Upper lobe of left lung (tissue), 6 donors: ENCODE measurements around the gene FTO. TPM values are rescaled to one million over a fixed set of nuclear protein-coding genes. Genes with fewer than 3 reads are reported as not detected.

Experiments used
- ATAC-seq, 2 donors: fragments of 200-7000 bp; cut with Tn5 transposase; one replicate each; pipeline ENCODE4 v1.9.1; 2022; ENCODE audit warnings: mild to moderate bottlenecking in 2 of 2, moderate library complexity in 2 of 2; ENCODE audit not compliant: low FRiP score in 2 of 2
- DNase-seq, 2 donors: peaks; one replicate each; pipeline ENCODE4 v3.0.0-alpha.2; 2019 to 2020
- H3K27ac ChIP-seq, 4 donors: fragments of 200-600 bp; sonication (generic); one replicate each; pipeline ENCODE4 v1.5.1; 2016 to 2019
- H3K27me3 ChIP-seq, 4 donors: fragments of 200-600 bp; sonication (generic); one replicate each; pipeline ENCODE4 v1.5.1; 2017 to 2019
- H3K36me3 ChIP-seq, 4 donors: fragments of 200-600 bp; sonication (generic); one replicate each; pipeline ENCODE4 v1.5.1; 2016 to 2019
- H3K4me1 ChIP-seq, 4 donors: fragments of 200-600 bp; sonication (generic); one replicate each; pipeline ENCODE4 v1.5.1; 2018 to 2019
- H3K4me3 ChIP-seq, 4 donors: fragments of 200-600 bp; sonication (generic); one replicate each; pipeline ENCODE4 v1.5.1; 2017 to 2019; ENCODE audit warnings: mild to moderate bottlenecking in 2 of 4, moderate library complexity in 1 of 4
- H3K9me3 ChIP-seq, 4 donors: fragments of 200-600 bp; sonication (generic); one replicate each; pipeline ENCODE4 v1.5.1; 2018 to 2019
- CTCF ChIP-seq, 6 experiments: fragments of 450-650 bp in 4 of 6; fragments of 200-600 bp in 2 of 6; sonication (generic) in 2 of 6; IDR thresholded peaks; one replicate each; pipeline ENCODE4 v1.5.1; 2016 to 2019; ENCODE audit warnings: antibody characterized with exemption in 6 of 6
- EP300 ChIP-seq, 4 donors: sonication (generic); formaldehyde crosslinking; IDR thresholded peaks; one replicate each; pipeline ENCODE4 v1.5.1; 2017; ENCODE audit warnings: antibody characterized with exemption in 4 of 4, control low read depth in 2 of 4
- POLR2A ChIP-seq, 4 donors: fragments of 450-650 bp; IDR thresholded peaks; one replicate each; pipeline ENCODE4 v1.5.1; 2016 to 2017; ENCODE audit warnings: antibody characterized with exemption in 4 of 4, mild to moderate bottlenecking in 2 of 4
- POLR2AphosphoS5 ChIP-seq, 2 donors: sonication (generic); formaldehyde crosslinking; IDR thresholded peaks; one replicate each; pipeline ENCODE4 v1.5.1; 2017; ENCODE audit warnings: antibody characterized with exemption in 2 of 2
- WGBS, 2 donors: methylation state at CpG; one replicate each; pipeline ENCODE4 v1.1.5; 2017 to 2018; 5-methylcytosine and 5-hydroxymethylcytosine counted together
- total RNA-seq, 6 donors: library from RNA; depleted of rRNA in 4 of 6; stranded (reverse); fragments of >200 nt in 4 of 6; gene quantifications; one replicate each; pipeline versions ENCODE4 v1.1.0 to v1.2.1, GENCODE V29; 2016 to 2021
- donor health status: DM: no; HTN: no; CAD: no; lungs with moderate emphysema.
- donor health status: DM: no; HTN: yes; CAD: no; lungs with severe emphysema.

FTO gene
- total RNA-seq, 6 donors from 2014 or later = 62.9 to 114 (median 75.4) TPM

GRCh38 chr16:54136276-54136625 lies 432.3 kb downstream of the FTO start:
- H3K27ac ChIP-seq = no peak overlapping the region
- no peaks in the 10 kb centered on the region for H3K4me1 ChIP-seq
- no peak for ATAC-seq
- WGBS, 2 donors = 80 to 87% methylated on average over 2 of the region's 2 CpGs
- no peak for TF ChIP-seq POLR2A (IDR thresholded peaks at IDR 0.05)
- TF ChIP-seq CTCF (IDR thresholded peaks at IDR 0.05) = no peak
- no peak for TF ChIP-seq POLR2AphosphoS5 (IDR thresholded peaks at IDR 0.05)
- TF ChIP-seq EP300 (IDR thresholded peaks at IDR 0.05) = no peak
- H3K4me3 ChIP-seq = no peak overlapping the region
- H3K36me3 ChIP-seq = no peaks in the 10 kb centered on the region
- H3K27me3 ChIP-seq = no peaks in the 10 kb centered on the region
- DNase-seq = no peak
- H3K9me3 ChIP-seq = no peaks in the 10 kb centered on the region

DNA sequence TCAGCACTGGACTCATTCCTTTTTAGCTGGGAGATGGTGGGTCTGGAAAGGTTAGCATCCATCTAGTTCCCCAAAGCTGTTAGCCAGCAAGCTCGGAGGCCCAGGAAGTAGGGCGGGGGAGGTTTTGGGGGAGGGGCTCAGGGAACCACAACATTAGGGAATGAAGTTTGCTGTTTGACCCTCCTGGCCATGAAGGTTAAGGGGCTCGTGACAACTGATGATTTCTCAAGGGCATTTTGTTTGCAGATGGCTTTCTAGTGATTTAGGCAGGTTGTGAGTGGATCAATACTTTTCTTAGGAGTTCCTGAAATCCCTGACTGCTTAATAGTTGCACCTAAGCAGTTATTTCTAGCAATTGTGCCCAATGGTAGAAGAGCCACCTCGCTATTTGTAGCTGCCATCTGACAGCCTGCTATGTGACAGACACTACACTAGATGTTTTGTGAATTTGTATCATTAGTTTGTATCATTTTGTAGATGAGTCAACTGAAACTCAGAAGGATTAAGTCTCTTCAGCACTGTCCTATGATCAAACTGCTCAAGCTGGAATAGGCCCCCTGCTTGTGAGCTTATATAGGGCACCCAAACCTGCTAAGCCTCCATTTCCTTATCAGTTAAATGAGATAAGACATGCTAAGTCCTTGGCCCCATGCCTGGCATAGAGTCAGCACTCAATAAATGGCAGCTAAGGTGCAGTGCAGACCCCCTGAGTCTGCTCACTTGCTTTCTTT lies 436.3 kb downstream of the FTO start:
- Histone ChIP-seq H3K27me3 (no peaks in the 10 kb centered on the region), H3K4me1 (no peaks in the 10 kb centered on the region), H3K36me3 (no peaks in the 10 kb centered on the region), H3K9me3 (no peaks in the 10 kb centered on the region), H3K27ac (no peak overlapping the region), H3K4me3 (no peak overlapping the region)
- ATAC-seq = no peak
- no peak for DNase-seq
- 59 to 71% methylated on average over 4 of the region's 4 CpGs for WGBS, 2 donors
- TF ChIP-seq EP300 (IDR thresholded peaks at IDR 0.05) (no peak), POLR2AphosphoS5 (IDR thresholded peaks at IDR 0.05) (no peak), CTCF (IDR thresholded peaks at IDR 0.05) (no peak), POLR2A (IDR thresholded peaks at IDR 0.05) (no peak)

GRCh38 chr16:54140788-54141136 lies 436.8 kb downstream of the FTO start:
- Histone ChIP-seq H3K4me1 (no peaks in the 10 kb centered on the region), H3K27me3 (no peaks in the 10 kb centered on the region), H3K27ac (no peak overlapping the region), H3K36me3 (no peaks in the 10 kb centered on the region), H3K9me3 (no peaks in the 10 kb centered on the region), H3K4me3 (no peak overlapping the region)
- WGBS, 2 donors = 91 to 95% methylated on average over 4 of the region's 4 CpGs
- DNase-seq (no peak), ATAC-seq (no peak)
- TF ChIP-seq POLR2A (IDR thresholded peaks at IDR 0.05) (no peak), POLR2AphosphoS5 (IDR thresholded peaks at IDR 0.05) (no peak), CTCF (IDR thresholded peaks at IDR 0.05) (no peak), EP300 (IDR thresholded peaks at IDR 0.05) (no peak)

- Histone ChIP-seq H3K36me3 (no peaks in the 10 kb centered on the region), H3K4me1 (no peaks in the 10 kb centered on the region), H3K27me3 (no peaks in the 10 kb centered on the region), H3K4me3 (no peak overlapping the region), H3K9me3 (no peaks in the 10 kb centered on the region), H3K27ac (no peak overlapping the region)
- WGBS, 2 donors = 77 to 84% methylated on average over 4 of the region's 4 CpGs
- ATAC-seq (no peak), DNase-seq (no peak)
- TF ChIP-seq POLR2A (IDR thresholded peaks at IDR 0.05) (no peak), POLR2AphosphoS5 (IDR thresholded peaks at IDR 0.05) (no peak)
Observed at GRCh38 chr16:54142787-54143186, 438.8 kb downstream of the FTO start.

GRCh38 chr16:54143410-54143809 lies 439.5 kb downstream of the FTO start:
- Histone ChIP-seq H3K9me3 (no peaks in the 10 kb centered on the region), H3K36me3 (no peaks in the 10 kb centered on the region), H3K4me3 (no peak overlapping the region), H3K27ac (no peak overlapping the region), H3K27me3 (no peaks in the 10 kb centered on the region), H3K4me1 (no peaks in the 10 kb centered on the region)
- DNase-seq (no peak), ATAC-seq (no peak)
- TF ChIP-seq CTCF (IDR thresholded peaks at IDR 0.05) = no peak
- no peak for TF ChIP-seq POLR2AphosphoS5 (IDR thresholded peaks at IDR 0.05)
- TF ChIP-seq POLR2A (IDR thresholded peaks at IDR 0.05) = no peak
- TF ChIP-seq EP300 (IDR thresholded peaks at IDR 0.05) = no peak
- 87 to 89% methylated on average over 4 of the region's 4 CpGs for WGBS, 2 donors
